GM12872 (cell line): Measurements from ENCODE around the gene NTPCR.

Experiments used
- TF ChIP-seq, protein P1 (sequence below): IDR thresholded peaks from 3 replicates; pipeline ENCODE4 v1.5.1; 2011; ENCODE audit warnings: low read depth, mild to moderate bottlenecking, low read length, moderate library complexity; ENCODE audit not compliant: insufficient read depth

Gene NTPCR

DNA sequence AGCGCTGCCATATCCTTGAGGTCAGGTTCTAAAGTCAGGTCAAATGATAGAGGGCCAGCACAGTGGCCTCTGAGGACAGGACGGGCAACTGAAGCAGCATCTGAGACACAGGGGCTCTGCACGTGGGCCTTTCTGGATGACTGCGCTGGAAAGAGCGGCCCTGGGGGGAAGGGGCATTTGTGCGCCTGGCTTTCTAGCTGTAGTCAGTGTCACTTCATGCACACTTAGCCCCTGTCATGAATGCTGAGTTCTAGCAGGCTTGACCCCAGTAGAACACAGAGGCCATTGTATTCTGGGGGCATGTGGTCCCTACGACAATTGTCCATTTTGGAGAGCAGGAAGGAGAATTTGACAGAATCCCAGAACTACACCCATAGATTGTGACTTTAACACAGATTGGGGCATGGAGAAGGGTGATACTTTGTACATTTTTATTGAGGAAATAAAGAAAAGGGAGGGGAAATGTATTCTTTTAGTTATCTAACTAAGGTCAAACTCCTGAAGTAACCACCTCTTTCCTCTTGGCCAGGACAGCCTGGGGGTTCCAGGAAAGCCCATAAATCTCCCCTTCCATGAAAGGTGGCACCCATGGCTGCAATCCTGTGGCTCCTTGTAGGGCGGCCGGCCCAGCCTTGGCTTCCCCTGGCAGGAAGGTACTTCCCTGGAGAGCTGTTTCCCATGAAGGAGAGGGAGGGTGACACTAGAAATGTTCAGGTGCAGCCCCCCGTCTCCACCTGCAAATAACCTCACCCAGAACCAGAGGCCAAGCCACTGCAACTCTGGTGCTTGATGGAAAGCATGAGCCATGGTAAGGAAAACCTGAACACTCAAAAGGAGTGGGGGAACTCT is 34.4 kb downstream of the NTPCR start:
- TF ChIP-seq, protein P1, sequence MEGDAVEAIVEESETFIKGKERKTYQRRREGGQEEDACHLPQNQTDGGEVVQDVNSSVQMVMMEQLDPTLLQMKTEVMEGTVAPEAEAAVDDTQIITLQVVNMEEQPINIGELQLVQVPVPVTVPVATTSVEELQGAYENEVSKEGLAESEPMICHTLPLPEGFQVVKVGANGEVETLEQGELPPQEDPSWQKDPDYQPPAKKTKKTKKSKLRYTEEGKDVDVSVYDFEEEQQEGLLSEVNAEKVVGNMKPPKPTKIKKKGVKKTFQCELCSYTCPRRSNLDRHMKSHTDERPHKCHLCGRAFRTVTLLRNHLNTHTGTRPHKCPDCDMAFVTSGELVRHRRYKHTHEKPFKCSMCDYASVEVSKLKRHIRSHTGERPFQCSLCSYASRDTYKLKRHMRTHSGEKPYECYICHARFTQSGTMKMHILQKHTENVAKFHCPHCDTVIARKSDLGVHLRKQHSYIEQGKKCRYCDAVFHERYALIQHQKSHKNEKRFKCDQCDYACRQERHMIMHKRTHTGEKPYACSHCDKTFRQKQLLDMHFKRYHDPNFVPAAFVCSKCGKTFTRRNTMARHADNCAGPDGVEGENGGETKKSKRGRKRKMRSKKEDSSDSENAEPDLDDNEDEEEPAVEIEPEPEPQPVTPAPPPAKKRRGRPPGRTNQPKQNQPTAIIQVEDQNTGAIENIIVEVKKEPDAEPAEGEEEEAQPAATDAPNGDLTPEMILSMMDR: no peak

DNA sequence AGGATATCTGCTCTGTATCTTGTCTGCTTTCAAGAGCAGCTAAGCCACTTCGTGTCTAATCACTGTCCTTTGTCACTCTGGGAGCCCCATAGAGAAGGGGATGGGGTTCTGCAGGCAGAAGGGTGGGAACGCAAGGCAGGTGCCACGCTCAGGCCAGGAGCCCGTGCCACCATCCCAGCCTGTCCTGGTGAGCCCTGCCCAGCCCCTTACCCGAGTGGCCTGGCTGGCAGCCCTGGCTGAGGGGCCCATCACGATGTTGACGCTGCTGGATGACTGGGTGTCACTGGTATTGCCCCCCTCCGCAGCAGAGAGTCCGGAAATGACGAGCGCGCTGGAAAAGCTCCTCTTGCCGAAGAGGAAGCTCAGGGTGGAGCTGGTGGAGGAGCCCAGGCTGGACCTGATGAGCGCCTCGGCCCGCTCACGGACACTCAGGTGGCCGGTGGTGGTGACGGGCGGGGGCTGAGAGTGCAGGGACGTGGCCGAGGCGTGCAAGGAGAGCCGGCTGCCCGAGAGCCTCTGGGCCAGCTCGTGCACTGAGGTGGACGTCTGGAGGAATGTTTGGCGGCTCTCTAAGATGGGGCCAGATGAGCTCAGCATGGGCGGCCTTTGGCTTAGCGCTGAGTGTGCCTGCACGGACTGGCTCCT is 35.6 kb downstream of the NTPCR start:
- TF ChIP-seq, protein P1: no peak

DNA sequence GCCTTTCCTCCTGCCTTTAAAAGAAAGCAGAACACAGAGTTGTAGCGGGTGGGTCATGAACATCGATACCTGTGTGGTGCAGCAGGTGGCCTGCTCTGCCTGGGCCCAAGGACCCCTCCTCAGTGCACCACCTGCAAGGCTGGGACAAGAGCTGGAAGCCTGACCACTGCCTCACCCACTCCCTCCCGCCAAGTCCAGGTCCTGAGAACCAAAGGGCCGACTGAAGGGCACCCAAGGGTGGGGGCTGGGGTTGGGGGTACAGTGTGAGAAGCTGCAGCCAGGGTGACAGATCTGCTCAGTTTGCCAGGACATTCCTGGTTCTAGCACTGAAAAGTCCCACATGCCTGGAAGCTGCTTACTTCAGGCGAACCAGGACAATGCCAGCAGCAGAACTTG is 36.1 kb downstream of the NTPCR start:
- TF ChIP-seq, protein P1: no peak

DNA sequence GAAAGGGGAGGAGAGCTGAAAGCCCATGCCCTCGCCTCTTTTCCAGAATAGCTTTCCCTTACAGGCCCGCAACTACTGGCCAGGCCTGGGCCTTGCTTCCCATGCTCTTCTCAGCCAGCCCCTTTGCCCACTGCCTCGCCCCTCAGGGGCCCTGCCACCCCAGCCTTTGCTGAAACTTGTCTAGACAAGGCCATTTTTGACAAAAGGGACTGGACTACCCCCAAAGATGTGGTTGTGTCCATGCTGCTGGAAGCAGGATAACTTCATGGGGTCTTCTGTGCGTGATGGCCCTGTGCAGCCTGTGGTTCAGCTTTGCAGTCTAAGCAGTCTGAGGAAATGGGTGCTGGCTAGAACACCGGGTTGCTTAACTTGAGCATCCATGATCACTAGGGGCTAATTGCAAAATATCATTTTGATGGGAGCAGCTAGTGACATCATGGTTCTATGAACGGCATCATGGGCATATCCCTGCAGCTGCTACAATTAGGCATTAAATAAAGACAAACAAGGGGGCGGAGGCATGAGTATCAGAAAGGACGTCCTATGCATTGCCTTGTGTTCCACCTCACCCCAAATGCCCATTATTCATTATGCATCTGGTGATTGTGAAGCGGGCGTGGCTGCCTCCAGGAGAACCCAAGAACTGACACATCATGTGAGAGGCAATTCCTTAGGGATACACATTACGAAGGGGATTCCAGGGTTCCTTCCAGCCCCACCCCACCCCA is 36.8 kb downstream of the NTPCR start:
- TF ChIP-seq, protein P1: no peak

DNA sequence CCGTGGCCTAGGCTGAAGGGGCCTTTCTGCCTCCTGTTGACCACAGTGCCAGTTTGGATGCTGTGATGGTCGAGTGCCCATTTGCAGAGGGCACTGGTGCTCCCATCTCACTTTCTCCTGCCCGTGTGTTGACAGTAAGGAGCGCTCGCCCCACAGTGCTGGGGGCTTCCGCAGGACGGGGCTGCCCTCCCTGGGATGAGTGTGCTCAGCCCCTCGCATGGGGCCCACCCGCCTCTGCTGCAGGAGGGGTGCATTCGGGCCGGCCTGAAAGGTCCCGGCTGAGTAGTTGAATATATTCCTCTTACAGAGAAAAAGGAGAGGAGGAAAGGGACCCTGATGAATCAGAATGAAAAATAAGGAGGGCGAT is 37.3 kb downstream of the NTPCR start:
- TF ChIP-seq, protein P1: no peak

DNA sequence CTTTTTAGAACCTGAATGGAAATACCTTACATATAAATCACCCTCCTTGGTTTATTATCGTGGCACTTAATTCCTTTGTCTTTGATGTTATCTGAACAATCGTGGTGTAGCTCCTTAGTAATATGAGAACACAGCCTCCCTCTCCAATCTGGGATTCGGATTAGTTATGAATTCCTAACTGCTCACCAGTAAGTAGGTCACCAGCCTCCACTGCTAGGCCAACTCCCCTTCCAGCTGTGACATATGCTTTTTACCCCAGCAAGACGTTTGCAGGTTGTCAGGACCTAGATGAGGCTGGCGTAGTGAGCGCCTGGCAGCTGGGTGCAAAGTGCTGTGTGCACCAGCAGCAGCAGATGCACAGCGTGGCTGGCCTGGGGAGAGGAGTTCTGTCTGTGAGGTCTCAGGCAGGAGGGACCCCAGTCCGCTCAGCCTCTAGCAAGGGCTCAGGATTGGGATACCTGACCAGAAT is 38.2 kb downstream of the NTPCR start:
- TF ChIP-seq, protein P1: no peak

DNA sequence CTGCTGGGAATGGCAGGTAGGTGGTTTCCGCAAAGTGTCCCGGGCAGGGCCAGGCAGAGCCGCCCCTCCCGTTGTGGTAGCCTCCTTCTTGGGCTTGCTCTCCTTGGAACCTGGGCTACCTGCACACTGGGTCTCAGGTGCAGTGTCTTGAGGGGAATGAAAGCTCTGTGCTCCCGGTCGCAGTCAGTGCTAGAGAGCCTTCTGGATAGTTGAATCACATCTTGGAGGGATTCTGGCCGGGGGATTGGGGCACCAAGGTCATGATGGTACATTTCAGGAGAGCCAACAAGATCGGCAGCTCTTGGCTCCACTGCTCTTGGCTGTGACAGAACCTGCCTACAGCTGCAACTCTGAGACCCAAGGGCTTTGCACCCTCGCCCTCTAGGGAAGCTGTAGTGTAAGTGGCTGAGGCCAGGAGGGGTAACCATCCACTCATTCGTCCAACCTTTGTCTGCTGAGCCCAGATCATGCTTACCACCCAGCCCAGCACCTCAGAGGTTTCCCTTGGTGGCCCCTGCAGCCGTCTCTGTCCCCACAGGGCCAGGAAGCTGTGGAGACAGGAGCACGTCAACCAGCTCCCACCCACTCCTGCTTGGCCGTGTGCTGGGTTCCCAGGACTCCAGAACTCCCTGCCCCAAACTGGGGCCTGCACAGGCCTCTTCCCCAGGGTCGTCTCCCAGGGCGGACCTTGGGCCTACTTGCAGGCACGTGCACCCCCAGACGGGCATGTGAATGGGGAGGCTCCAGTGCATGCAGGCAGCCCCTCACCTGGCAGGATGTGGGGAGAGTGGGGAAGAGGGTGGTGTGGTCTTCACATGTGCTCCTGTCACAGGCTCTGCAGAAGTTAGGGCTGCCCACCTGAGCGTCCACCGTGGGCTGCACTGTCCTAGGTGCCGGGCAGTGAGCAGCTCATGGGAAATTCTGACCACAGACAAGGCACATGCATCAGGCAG is 40.0 kb downstream of the NTPCR start:
- TF ChIP-seq, protein P1: no peak
